ENCODE measurements around the gene GALNT10.

GALNT10 gene

DNA sequence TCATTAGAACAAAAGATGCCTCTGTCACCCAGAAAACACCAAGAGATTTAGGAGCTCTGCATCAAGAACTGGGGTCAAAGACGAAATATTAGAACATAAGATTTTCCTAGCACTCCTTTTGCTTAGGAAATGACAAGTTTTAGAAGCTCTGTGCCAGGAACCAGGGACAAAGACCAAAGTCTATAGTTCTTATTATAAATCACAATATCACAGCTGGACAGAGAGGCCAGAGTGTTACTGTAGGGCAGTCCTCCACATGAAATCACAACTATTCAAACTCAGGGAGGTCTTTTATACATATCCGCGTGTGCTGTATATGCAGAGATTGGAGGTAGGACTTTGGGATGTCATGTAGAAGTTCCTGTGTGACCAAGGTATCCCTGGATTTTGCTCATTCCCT, 138.5 kb downstream of the GALNT10 start:
- DNase-seq = no peak

- DNase-seq = no peak
Measured at GRCh38 chr5:154329519-154330040, 139.0 kb downstream of the GALNT10 start.

DNA sequence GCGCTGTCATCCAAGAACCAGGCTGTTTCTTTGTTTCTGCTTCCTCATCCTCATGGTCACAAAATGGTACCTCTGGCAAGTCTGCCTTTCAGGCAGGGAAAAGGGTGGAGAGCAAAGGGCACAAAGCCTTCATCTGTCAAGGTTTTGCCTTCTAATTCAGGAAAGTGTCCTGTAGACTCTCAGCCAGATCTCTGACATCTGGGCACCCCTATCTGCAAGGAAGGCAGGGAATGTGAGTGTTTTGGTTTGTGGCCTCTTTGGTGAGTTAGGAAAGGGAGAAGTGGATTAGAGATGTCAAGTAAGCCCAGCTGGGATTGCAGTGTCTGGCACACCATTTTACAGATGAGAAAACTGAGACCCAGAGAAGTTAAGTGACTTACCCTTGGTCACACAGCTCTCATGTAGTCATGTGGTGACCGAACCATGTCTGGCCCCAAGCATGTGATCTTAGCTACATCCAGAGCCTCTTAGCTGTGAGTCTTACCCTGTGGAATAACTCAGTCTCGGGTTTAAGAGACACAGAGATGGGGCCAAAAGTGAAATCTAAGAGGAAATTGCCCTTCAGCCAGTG, 139.6 kb downstream of the GALNT10 start:
- no peak for DNase-seq

- DNase-seq = no peak
Measured at GRCh38 chr5:154331232-154331631, 140.7 kb downstream of the GALNT10 start.

GRCh38 chr5:154331924-154332323, 141.4 kb downstream of the GALNT10 start:
- no peak for DNase-seq

- no peak for DNase-seq
Measured at GRCh38 chr5:154332451-154332850, 141.9 kb downstream of the GALNT10 start.

DNA sequence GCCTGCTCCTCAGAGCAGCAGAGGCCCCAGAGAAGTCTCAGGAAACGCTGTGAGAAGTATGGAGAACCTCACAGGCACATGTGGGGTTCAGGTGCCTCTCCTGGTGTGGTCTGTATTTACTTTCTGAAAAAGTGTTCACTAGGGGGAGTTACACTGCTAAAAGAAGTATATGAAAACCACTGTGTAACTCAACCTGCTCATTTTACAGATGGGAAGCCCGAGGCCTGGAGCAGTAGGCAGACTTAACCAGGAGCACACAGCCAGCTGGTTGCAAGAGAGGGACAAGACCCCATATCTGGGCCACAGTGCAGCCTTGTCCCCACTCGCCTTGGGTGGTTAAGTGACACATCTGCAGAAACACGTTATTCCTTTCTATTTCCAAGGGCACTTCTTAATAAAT, 142.5 kb downstream of the GALNT10 start:
- DNase-seq = no peak

DNA sequence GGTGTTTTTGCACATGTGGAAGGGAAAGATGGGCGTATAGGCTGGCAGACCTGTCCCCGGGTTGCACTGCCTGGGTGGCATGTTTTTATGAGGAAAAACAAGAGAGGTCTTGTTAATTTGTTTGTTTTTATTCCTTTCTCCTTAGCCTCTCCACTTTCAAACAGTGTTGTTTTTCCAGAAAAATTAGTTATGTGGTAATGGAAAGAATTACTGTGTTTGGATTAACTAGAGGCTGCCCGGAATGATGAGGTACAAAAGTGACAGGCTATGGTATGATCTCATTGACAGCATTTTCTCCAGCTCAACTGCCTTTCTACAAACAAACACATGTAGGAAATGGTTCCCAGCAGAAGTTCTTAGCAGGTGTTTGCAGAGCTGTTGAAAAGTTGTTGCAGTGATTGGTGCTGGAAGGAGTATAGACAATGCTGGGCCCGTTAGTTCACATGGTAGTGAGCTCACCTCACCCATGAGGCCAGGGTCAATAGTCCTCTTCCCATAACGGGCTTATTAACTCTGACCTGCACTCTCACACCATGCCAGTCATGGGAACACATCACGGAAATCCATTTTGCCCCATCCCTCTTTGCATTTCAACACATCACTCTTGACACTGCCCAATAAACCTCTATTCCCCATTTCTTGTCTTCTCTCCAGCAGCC, 144.0 kb downstream of the GALNT10 start:
- DNase-seq = no peak

GRCh38 chr5:154335065-154335448, 144.5 kb downstream of the GALNT10 start:
- DNase-seq = no peak

DNA sequence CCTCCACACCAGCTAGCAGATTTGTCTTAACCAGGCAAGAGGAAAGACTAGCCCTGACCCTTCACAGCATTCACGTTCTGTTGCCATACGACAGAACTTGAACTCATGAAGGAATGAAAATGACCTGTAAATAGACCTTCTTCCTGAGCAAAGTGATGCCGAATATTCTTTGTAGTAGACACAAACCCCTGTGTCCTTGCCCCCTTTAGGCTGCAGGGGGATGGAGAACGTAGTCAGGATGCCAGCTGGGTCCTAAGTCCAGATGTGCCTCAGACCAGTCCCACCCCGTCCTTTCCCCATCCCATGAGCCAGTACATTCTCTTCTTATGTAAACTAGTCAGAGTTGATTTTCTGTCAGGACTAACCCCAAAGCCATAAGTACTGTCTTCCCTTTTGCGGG, 151.1 kb downstream of the GALNT10 start:
- DNase-seq = no peak

- DNase-seq = no peak
Measured at GRCh38 chr5:154342211-154342610, 151.7 kb downstream of the GALNT10 start.

- DNase-seq = no peak
Measured at GRCh38 chr5:154342963-154343362, 152.4 kb downstream of the GALNT10 start.

DNA sequence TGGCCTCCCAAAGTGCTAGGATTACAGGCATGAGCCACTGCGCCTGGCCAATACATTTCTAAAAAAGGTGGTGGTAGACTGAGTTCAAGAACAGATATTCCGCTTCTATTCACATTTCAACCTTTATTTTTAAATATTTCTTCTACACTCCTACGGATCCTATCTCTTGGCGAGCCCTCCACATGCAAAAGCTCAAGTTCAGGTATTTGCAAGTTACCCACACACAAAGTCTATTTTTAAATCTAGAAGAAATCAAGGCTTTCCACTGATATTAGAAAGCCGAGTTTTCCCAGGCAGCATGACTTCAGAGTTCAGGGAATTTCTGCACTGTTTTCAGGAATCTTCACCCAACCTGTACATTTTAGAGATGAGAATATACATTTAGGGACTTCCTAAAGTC, 153.9 kb downstream of the GALNT10 start:
- no peak for DNase-seq

DNA sequence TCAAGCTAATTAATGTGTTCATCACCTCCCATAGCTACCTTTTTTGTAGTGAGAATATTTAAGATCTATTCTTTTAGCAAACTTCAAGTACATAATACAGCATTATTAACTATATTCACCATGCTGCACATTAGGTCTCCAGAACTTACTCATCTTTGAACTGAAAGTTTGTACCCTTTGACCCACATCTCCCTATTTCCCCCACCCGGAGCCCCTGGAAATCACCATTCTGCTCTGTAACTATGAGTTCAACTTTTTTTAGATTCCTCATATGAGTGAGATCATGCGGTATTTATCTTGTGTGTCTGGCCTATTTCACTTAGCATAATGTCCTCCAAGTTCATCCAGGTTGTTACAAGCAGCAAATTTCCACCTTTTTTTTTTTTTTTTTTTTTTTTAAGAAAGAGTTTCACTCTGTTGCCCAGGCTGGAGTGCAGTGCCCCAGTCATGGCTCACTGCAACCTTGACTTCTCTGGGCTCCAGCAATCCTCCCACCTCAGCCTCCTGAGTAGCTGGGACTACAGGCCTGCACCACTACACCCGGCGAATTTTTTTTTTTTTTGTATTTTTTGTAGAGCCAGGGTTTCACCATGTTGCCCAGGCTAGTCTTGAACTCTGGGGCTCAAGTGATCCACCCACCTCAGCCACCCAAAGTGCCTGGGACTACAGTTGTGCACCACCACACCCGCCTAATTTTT, 154.9 kb downstream of the GALNT10 start:
- DNase-seq = no peak

DNA sequence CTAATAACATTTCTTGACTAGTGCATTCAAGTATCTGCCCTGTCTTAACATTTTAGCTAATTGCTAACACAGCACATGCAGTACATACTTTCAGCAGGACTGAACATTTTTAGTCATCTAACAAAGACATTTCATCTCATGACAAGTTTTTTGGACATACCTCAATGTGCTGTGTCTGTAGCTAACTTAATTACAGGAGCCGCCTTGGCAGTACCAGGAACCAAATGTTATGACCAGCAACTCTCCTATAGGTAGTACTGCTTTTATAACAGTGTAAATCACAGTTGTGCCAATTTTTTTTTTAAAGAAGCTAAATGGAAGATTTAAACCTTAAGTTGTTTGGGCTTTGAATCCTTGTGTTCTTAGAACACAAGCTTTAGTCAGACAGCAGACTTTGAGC, 155.9 kb downstream of the GALNT10 start:
- no peak for DNase-seq

GRCh38 chr5:154349626-154350264, 159.2 kb downstream of the GALNT10 start:
- DNase-seq = no peak

- DNase-seq = no peak
Measured at GRCh38 chr5:154351141-154351540, 160.6 kb downstream of the GALNT10 start.

GRCh38 chr5:154351566-154351965, 161.0 kb downstream of the GALNT10 start:
- DNase-seq = no peak

DNA sequence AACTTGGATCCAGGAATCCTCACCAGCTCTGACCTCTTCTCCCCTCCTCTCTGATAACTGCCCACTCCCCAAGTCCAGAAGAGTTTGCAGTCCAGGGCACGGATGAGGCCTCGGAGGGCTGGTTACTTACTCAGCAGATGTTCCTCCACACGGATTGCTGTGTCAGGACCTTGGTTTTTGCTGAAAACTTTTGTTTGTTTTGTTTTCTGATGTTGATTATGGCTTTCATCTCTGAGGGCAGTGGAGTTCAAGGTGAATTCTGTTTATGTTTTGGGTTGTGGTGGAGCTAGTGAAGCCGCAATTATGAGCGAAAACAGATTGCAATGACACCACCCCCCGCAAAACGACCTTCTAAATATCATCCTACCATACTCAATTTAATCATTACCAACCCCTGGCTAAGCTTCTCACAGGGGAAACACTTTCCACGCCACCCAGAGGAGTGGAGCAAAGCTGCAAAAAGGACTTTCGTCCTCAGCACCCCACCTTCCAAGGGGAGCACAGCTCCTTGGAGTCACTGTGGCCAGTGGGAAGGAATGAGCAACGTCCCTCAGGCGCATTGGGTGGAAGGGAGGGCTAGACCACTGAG, 162.5 kb downstream of the GALNT10 start:
- no peak for DNase-seq

- DNase-seq = peak; percentile 44
Measured at GRCh38 chr5:154355129-154355611, 164.6 kb downstream of the GALNT10 start.

GRCh38 chr5:154356020-154356655, 165.6 kb downstream of the GALNT10 start:
- DNase-seq = no peak

- no peak for DNase-seq
Measured at GRCh38 chr5:154356958-154357357, 166.4 kb downstream of the GALNT10 start.

Data from femur (tissue), 1 donor.